Neural progenitor cell (in vitro differentiated cells): ENCODE measurements around the gene MAGI3. TPM values are rescaled to one million over a fixed set of nuclear protein-coding genes. Genes with fewer than 3 reads are reported as not detected.

Experiments
- DNase-seq: peaks from one replicate; pipeline ENCODE4 v3.0.0-alpha.2; 2016; ENCODE audit warnings: low spot score
- H2AFZ ChIP-seq: fragments of 200-600 bp; sonication (generic); replicated peaks from 2 replicates; pipeline ENCODE4 v1.6.1; 2016; ENCODE audit warnings: antibody characterized with exemption
- H3F3A ChIP-seq: fragments of 200-600 bp; sonication (generic); 2 replicates; pipeline ENCODE4 v1.6.1; 2016; ENCODE audit warnings: antibody characterized with exemption, low read depth
- H3K27ac ChIP-seq: fragments of 200-600 bp; sonication (generic); 2 replicates; pipeline ENCODE4 v1.5.1; 2016; ENCODE audit warnings: mild to moderate bottlenecking
- H3K27me3 ChIP-seq: fragments of 200-600 bp; sonication (generic); 2 replicates; pipeline ENCODE4 v1.6.1; 2016; ENCODE audit warnings: mild to moderate bottlenecking, moderate library complexity
- H3K36me3 ChIP-seq: fragments of 200-600 bp; sonication (generic); 2 replicates; pipeline ENCODE4 v1.5.1; 2016
- H3K4me1 ChIP-seq: fragments of 200-600 bp; sonication (generic); 2 replicates; pipeline ENCODE4 v1.6.1; 2016; ENCODE audit warnings: mixed run types
- H3K4me2 ChIP-seq: fragments of 200-600 bp; sonication (generic); 2 replicates; pipeline ENCODE4 v1.6.1; 2016
- H3K4me3 ChIP-seq: fragments of 200-600 bp; sonication (generic); 2 replicates; pipeline ENCODE4 v1.5.1; 2016
- H3K79me2 ChIP-seq: fragments of 200-600 bp; sonication (generic); 2 replicates; pipeline ENCODE4 v1.6.1; 2016; ENCODE audit warnings: low read depth
- H3K9ac ChIP-seq: fragments of 200-600 bp; sonication (generic); 2 replicates; pipeline ENCODE4 v1.6.1; 2016
- H3K9me3 ChIP-seq: fragments of 200-600 bp; sonication (generic); 2 replicates; pipeline ENCODE4 v1.5.1; 2016; ENCODE audit warnings: low read depth
- H4K20me1 ChIP-seq: fragments of 200-600 bp; sonication (generic); 2 replicates; pipeline ENCODE4 v1.6.1; 2016; ENCODE audit warnings: low read depth
- H3K27ac Mint-ChIP-seq: 3 replicates; pipeline ENCODE4 v1.8.0; 2021; ENCODE audit warnings: mixed read lengths
- H3K27me3 Mint-ChIP-seq: 2 replicates; pipeline ENCODE4 v1.8.0; 2022; ENCODE audit warnings: low read depth, mild to moderate bottlenecking, inconsistent platforms, moderate library complexity, mixed read lengths; ENCODE audit not compliant: insufficient read depth
- H3K36me3 Mint-ChIP-seq: 3 replicates; pipeline ENCODE4 v1.8.0; 2021; ENCODE audit warnings: mixed read lengths
- H3K4me1 Mint-ChIP-seq: 3 replicates; pipeline ENCODE4 v1.8.0; 2021; ENCODE audit warnings: mixed read lengths
- H3K4me3 Mint-ChIP-seq: 3 replicates; pipeline ENCODE4 v1.8.0; 2021; ENCODE audit warnings: mild to moderate bottlenecking, moderate library complexity, mixed read lengths
- H3K9me3 Mint-ChIP-seq: 3 replicates; pipeline ENCODE4 v1.8.0; 2020; ENCODE audit warnings: mixed read lengths
- EZH2 ChIP-seq: fragments of 200-600 bp; sonication (generic); IDR thresholded peaks from 2 replicates; pipeline ENCODE4 v1.6.1; 2017; ENCODE audit warnings: antibody characterized with exemption, mild to moderate bottlenecking, moderate library complexity
- EZH2phosphoT487 ChIP-seq: fragments of 200-600 bp; sonication (generic); IDR thresholded peaks from 2 replicates; pipeline ENCODE4 v1.6.1; 2017; ENCODE audit warnings: antibody characterized with exemption
- total RNA-seq: library from RNA; depleted of rRNA; stranded (reverse); fragments of >200 nt; gene quantifications from 2 replicates; pipeline ENCODE4 v1.2.3, GENCODE V29; 2015; ENCODE audit warnings: low replicate concordance
- TF ChIP-seq, protein P1 (sequence below): fragments of 200-600 bp; sonication (generic); IDR thresholded peaks from 2 replicates; pipeline ENCODE4 v1.5.1; 2017; ENCODE audit warnings: antibody characterized with exemption, mild to moderate bottlenecking

MAGI3 gene
- total RNA-seq, 1 donor from 2014 or later = 26.9 TPM

- Histone ChIP-seq H3F3A (no peaks in the 10 kb centered on the region), H3K4me1 (peaks cover 5% of the 10 kb centered on the region), H4K20me1 (no peaks in the 10 kb centered on the region), H3K36me3 (no peaks in the 10 kb centered on the region), H2AFZ (no peak overlapping the region), H3K9ac (no peak overlapping the region), H3K4me3 (no peak overlapping the region), H3K27ac (no peak overlapping the region), H3K4me2 (no peak overlapping the region), H3K79me2 (no peaks in the 10 kb centered on the region), H3K9me3 (no peaks in the 10 kb centered on the region), H3K27me3 (no peaks in the 10 kb centered on the region)
- no peak for DNase-seq
- no peak overlapping the region for H3K4me3 Mint-ChIP-seq
- no peaks in the 10 kb centered on the region for H3K27me3 Mint-ChIP-seq
- peaks cover 18% of the 10 kb centered on the region for H3K4me1 Mint-ChIP-seq
- H3K36me3 Mint-ChIP-seq = peaks cover 2% of the 10 kb centered on the region
- TF ChIP-seq EZH2phosphoT487 (no peak), EZH2 (no peak)
- TF ChIP-seq, protein P1, sequence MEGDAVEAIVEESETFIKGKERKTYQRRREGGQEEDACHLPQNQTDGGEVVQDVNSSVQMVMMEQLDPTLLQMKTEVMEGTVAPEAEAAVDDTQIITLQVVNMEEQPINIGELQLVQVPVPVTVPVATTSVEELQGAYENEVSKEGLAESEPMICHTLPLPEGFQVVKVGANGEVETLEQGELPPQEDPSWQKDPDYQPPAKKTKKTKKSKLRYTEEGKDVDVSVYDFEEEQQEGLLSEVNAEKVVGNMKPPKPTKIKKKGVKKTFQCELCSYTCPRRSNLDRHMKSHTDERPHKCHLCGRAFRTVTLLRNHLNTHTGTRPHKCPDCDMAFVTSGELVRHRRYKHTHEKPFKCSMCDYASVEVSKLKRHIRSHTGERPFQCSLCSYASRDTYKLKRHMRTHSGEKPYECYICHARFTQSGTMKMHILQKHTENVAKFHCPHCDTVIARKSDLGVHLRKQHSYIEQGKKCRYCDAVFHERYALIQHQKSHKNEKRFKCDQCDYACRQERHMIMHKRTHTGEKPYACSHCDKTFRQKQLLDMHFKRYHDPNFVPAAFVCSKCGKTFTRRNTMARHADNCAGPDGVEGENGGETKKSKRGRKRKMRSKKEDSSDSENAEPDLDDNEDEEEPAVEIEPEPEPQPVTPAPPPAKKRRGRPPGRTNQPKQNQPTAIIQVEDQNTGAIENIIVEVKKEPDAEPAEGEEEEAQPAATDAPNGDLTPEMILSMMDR = no peak
- no peak overlapping the region for H3K27ac Mint-ChIP-seq
- H3K9me3 Mint-ChIP-seq = no peaks in the 10 kb centered on the region
These were observed 266.8 kb downstream of the MAGI3 start for GRCh38 chr1:113657126-113657525.

GRCh38 chr1:113657556-113658063 is 267.3 kb downstream of the MAGI3 start:
- Histone ChIP-seq H3K9me3 (no peaks in the 10 kb centered on the region), H3F3A (no peaks in the 10 kb centered on the region), H2AFZ (no peak overlapping the region), H3K27ac (no peak overlapping the region), H3K79me2 (no peaks in the 10 kb centered on the region), H3K27me3 (no peaks in the 10 kb centered on the region), H3K4me1 (peaks cover 5% of the 10 kb centered on the region), H3K9ac (no peak overlapping the region), H3K4me3 (no peak overlapping the region), H3K4me2 (no peak overlapping the region), H4K20me1 (no peaks in the 10 kb centered on the region), H3K36me3 (no peaks in the 10 kb centered on the region)
- TF ChIP-seq EZH2 (no peak), EZH2phosphoT487 (no peak)
- TF ChIP-seq, protein P1 = no peak
- peaks cover 18% of the 10 kb centered on the region for H3K4me1 Mint-ChIP-seq
- H3K27ac Mint-ChIP-seq = no peak overlapping the region
- no peak overlapping the region for H3K4me3 Mint-ChIP-seq
- no peaks in the 10 kb centered on the region for H3K27me3 Mint-ChIP-seq
- peaks cover 2% of the 10 kb centered on the region for H3K36me3 Mint-ChIP-seq
- no peak for DNase-seq
- no peaks in the 10 kb centered on the region for H3K9me3 Mint-ChIP-seq

- H3K9ac ChIP-seq = no peak overlapping the region
- H3F3A ChIP-seq = no peaks in the 10 kb centered on the region
- H3K36me3 Mint-ChIP-seq = peaks cover 2% of the 10 kb centered on the region
- no peak overlapping the region for H3K4me3 ChIP-seq
- no peak overlapping the region for H3K4me3 Mint-ChIP-seq
- H3K79me2 ChIP-seq = no peaks in the 10 kb centered on the region
- H2AFZ ChIP-seq = no peak overlapping the region
- no peaks in the 10 kb centered on the region for H3K36me3 ChIP-seq
- peaks cover 5% of the 10 kb centered on the region for H3K4me1 ChIP-seq
- no peaks in the 10 kb centered on the region for H4K20me1 ChIP-seq
- TF ChIP-seq, protein P1 = no peak
- TF ChIP-seq EZH2phosphoT487 (no peak), EZH2 (no peak)
- no peak overlapping the region for H3K27ac ChIP-seq
- H3K4me2 ChIP-seq = no peak overlapping the region
- peaks cover 18% of the 10 kb centered on the region for H3K4me1 Mint-ChIP-seq
- no peaks in the 10 kb centered on the region for H3K9me3 Mint-ChIP-seq
- no peak overlapping the region for H3K27ac Mint-ChIP-seq
- no peaks in the 10 kb centered on the region for H3K27me3 ChIP-seq
- no peaks in the 10 kb centered on the region for H3K9me3 ChIP-seq
- no peaks in the 10 kb centered on the region for H3K27me3 Mint-ChIP-seq
- no peak for DNase-seq
These were observed 268.7 kb downstream of the MAGI3 start for GRCh38 chr1:113659035-113659434.
